PC-9 (cell line): ENCODE results near the gene HCRTR2. TPM values are rescaled to one million over a fixed set of nuclear protein-coding genes. Genes with fewer than 3 reads are reported as not detected.

Source experiments
- BruUV-seq: library from RNA; stranded (reverse); fragments of 400-500 nt; replicated peaks from 2 replicates; lab custom pipeline; 2021; lab: Mats Ljungman, UMichigan
- CTCF ChIA-PET: fragments of 300-600 bp; sonication (Branson Sonifier 250); formaldehyde crosslinking; loops from one replicate; lab custom pipeline; 2022; ENCODE audit warnings: antibody characterized with exemption; lab: Charles Lee
- POLR2A ChIA-PET: fragments of 300-600 bp; sonication (Branson Sonifier 250); formaldehyde crosslinking; loops from one replicate; lab custom pipeline; 2022; ENCODE audit warnings: antibody characterized with exemption; ENCODE audit not compliant: unreplicated experiment; lab: Charles Lee
- DNase-seq, 2 experiments: peaks; one replicate each; pipeline versions ENCODE4 v3.0.0 to v3.0.0-alpha.2; 2015 to 2022; ENCODE audit warnings: mixed read lengths in 1 of 2
- H2AFZ ChIP-seq: fragments of 200-600 bp; sonication (generic); 2 replicates; pipeline ENCODE4 v1.8.1; 2017; ENCODE audit warnings: antibody characterized with exemption
- H3F3A ChIP-seq: fragments of 200-600 bp; sonication (generic); 2 replicates; pipeline ENCODE4 v1.8.1; 2017; ENCODE audit warnings: antibody characterized with exemption, mild to moderate bottlenecking, low read depth; ENCODE audit not compliant: insufficient read depth
- H3K27ac ChIP-seq: fragments of 200-600 bp; sonication (generic); 2 replicates; pipeline ENCODE4 v1.6.1; 2016; ENCODE audit warnings: mixed run types
- H3K27me3 ChIP-seq: fragments of 200-600 bp; sonication (generic); 2 replicates; pipeline ENCODE4 v1.6.1; 2016; ENCODE audit warnings: low read depth, mixed run types; ENCODE audit not compliant: insufficient read depth
- H3K36me3 ChIP-seq: fragments of 200-600 bp; sonication (generic); 2 replicates; pipeline ENCODE4 v1.6.1; 2016; ENCODE audit warnings: low read depth, mixed run types
- H3K4me1 ChIP-seq: fragments of 200-600 bp; sonication (generic); replicated peaks from 2 replicates; pipeline ENCODE4 v1.6.1; 2016; ENCODE audit warnings: mixed run types; ENCODE audit not compliant: insufficient read depth
- H3K4me2 ChIP-seq: fragments of 200-600 bp; sonication (generic); 2 replicates; pipeline ENCODE4 v1.6.1; 2017; ENCODE audit warnings: mixed run types
- H3K4me3 ChIP-seq: fragments of 200-600 bp; sonication (generic); 2 replicates; pipeline ENCODE4 v1.6.1; 2016; ENCODE audit warnings: mixed run types
- H3K79me2 ChIP-seq: fragments of 200-600 bp; sonication (generic); 2 replicates; pipeline ENCODE4 v1.6.1; 2017; ENCODE audit warnings: low read depth, mixed run types
- H3K9me2 ChIP-seq: fragments of 200-600 bp; sonication (generic); 2 replicates; pipeline ENCODE4 v1.8.1; 2017; ENCODE audit warnings: mild to moderate bottlenecking; ENCODE audit not compliant: insufficient read depth
- H3K9me3 ChIP-seq: fragments of 200-600 bp; sonication (generic); 2 replicates; pipeline ENCODE4 v1.8.1; 2016; ENCODE audit warnings: low read depth; ENCODE audit not compliant: insufficient read depth
- H4K20me1 ChIP-seq: fragments of 200-600 bp; sonication (generic); 2 replicates; pipeline ENCODE4 v1.8.1; 2017; ENCODE audit not compliant: insufficient read depth
- CTCF ChIP-seq: fragments of 200-600 bp; sonication (generic); conservative IDR thresholded peaks from 2 replicates; pipeline ENCODE4 v1.6.1; 2017; ENCODE audit warnings: mixed run types, antibody characterized with exemption, mild to moderate bottlenecking, moderate library complexity
- EZH2 ChIP-seq: fragments of 200-600 bp; sonication (generic); IDR thresholded peaks from 2 replicates; pipeline ENCODE4 v1.8.0; 2017; ENCODE audit warnings: antibody characterized with exemption, low read depth
- intact Hi-C: fragments of 100-400 bp; cut with micrococcal nuclease; formaldehyde crosslinking; loops from one replicate; pipeline ENCODE4 v1.10.0; 2022; ENCODE audit not compliant: unreplicated experiment
- total RNA-seq: library from RNA; stranded (reverse); gene quantifications from 2 replicates; pipeline ENCODE4 v1.2.3, GENCODE V29; 2021

HCRTR2 gene
- total RNA-seq, 1 experiment from 2014 or later = not detected

GRCh38 chr6:55199239-55199638 is 24.9 kb downstream of the HCRTR2 start:
- CTCF ChIA-PET = no interaction called here
- BruUV-seq = no TSS peak
- Histone ChIP-seq H3F3A (no peaks in the 10 kb centered on the region), H3K4me3 (no peak overlapping the region), H3K27me3 (no peaks in the 10 kb centered on the region), H3K27ac (no peak overlapping the region), H3K79me2 (no peaks in the 10 kb centered on the region), H4K20me1 (no peaks in the 10 kb centered on the region), H3K4me1 (no peaks in the 10 kb centered on the region), H3K9me2 (no peaks in the 10 kb centered on the region; the same call in 1 of the 2 replicates), H2AFZ (no peak overlapping the region), H3K9me3 (no peaks in the 10 kb centered on the region), H3K36me3 (no peaks in the 10 kb centered on the region), H3K4me2 (no peak overlapping the region)
- intact Hi-C loops = no loop called here
- POLR2A ChIA-PET = no interaction called here
- no peak for DNase-seq
- TF ChIP-seq EZH2 (no peak), CTCF (no peak)

- Histone ChIP-seq H2AFZ (no peak overlapping the region), H3F3A (no peaks in the 10 kb centered on the region), H3K79me2 (no peaks in the 10 kb centered on the region), H3K9me3 (no peaks in the 10 kb centered on the region), H3K9me2 (no peaks in the 10 kb centered on the region), H3K4me2 (no peak overlapping the region), H3K27me3 (no peaks in the 10 kb centered on the region), H3K4me1 (no peaks in the 10 kb centered on the region), H3K27ac (no peak overlapping the region), H4K20me1 (no peaks in the 10 kb centered on the region), H3K4me3 (no peak overlapping the region), H3K36me3 (no peaks in the 10 kb centered on the region)
- TF ChIP-seq EZH2 (no peak), CTCF (no peak)
- ChIA-PET POLR2A (no interaction called here), CTCF (no interaction called here)
- intact Hi-C loops = no loop called here
- no TSS peak for BruUV-seq
- no peak for DNase-seq
Measured at GRCh38 chr6:55208478-55209458, 34.5 kb downstream of the HCRTR2 start.

DNA sequence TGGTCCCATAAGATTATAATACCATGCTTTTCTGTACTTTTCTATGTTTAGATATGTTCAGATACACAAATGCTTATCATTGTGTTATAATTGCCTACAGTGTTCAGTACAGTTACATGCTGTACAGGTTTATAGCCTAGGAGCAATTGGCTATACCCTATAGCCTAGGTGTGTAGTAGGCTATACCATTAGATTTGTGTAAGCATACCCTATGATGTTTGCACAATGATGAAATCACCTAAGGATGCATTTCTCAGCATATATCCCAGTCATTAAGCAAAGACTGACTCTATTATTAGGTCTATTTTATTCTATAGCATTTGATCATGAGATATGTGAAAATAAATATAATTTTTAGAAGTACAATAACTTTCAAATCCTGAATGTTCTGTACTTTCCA is 36.6 kb downstream of the HCRTR2 start:
- Histone ChIP-seq H2AFZ (no peak overlapping the region), H4K20me1 (no peaks in the 10 kb centered on the region), H3K4me2 (no peak overlapping the region), H3K27me3 (no peaks in the 10 kb centered on the region), H3K9me3 (no peaks in the 10 kb centered on the region), H3K9me2 (no peaks in the 10 kb centered on the region), H3K36me3 (no peaks in the 10 kb centered on the region), H3K4me3 (no peak overlapping the region), H3K79me2 (no peaks in the 10 kb centered on the region), H3F3A (no peaks in the 10 kb centered on the region), H3K27ac (no peak overlapping the region), H3K4me1 (no peaks in the 10 kb centered on the region)
- BruUV-seq = no TSS peak
- TF ChIP-seq EZH2 = no peak
- no peak for TF ChIP-seq CTCF
- DNase-seq = no peak
- intact Hi-C loops = no loop called here
- ChIA-PET CTCF (no interaction called here), POLR2A (no interaction called here)
